GM23338 (cell line): Measurements from ENCODE around the gene PTPRN2. TPM values are rescaled to one million over a fixed set of nuclear protein-coding genes. Genes with fewer than 3 reads are reported as not detected.

Experiments used
- ATAC-seq: fragments of 200-7000 bp; cut with Tn5 transposase; 3 replicates; pipeline ENCODE4 v1.9.1; 2020
- DNase-seq: peaks from one replicate; pipeline ENCODE4 v3.0.0-alpha.2; 2015; ENCODE audit warnings: low spot score
- H2AFZ ChIP-seq: fragments of 200-600 bp; sonication (generic); 2 replicates; pipeline ENCODE4 v1.8.0; 2016; ENCODE audit warnings: antibody characterized with exemption, mild to moderate bottlenecking, moderate library complexity
- H3F3A ChIP-seq: fragments of 200-600 bp; sonication (generic); replicated peaks from 2 replicates; pipeline ENCODE4 v1.8.0; 2017; ENCODE audit warnings: antibody characterized with exemption, mixed run types, low read depth
- H3K27ac ChIP-seq: fragments of 200-600 bp; sonication (generic); 2 replicates; pipeline ENCODE4 v1.6.1; 2016; ENCODE audit warnings: low read depth
- H3K27me3 ChIP-seq: fragments of 200-600 bp; sonication (generic); 2 replicates; pipeline ENCODE4 v1.8.0; 2016; ENCODE audit warnings: mild to moderate bottlenecking, mixed run types, moderate library complexity; ENCODE audit not compliant: insufficient read depth
- H3K36me3 ChIP-seq: fragments of 200-600 bp; sonication (generic); 2 replicates; pipeline ENCODE4 v1.8.0; 2016; ENCODE audit warnings: mild to moderate bottlenecking; ENCODE audit not compliant: insufficient read depth
- H3K4me1 ChIP-seq: fragments of 200-600 bp; sonication (generic); 2 replicates; pipeline ENCODE4 v1.8.0; 2016; ENCODE audit warnings: mild to moderate bottlenecking, moderate library complexity; ENCODE audit not compliant: insufficient read depth
- H3K4me2 ChIP-seq: fragments of 200-600 bp; sonication (generic); 2 replicates; pipeline ENCODE4 v1.7.1; 2017; ENCODE audit warnings: mixed run types
- H3K4me3 ChIP-seq: fragments of 200-600 bp; sonication (generic); 2 replicates; pipeline ENCODE4 v1.6.1; 2016; ENCODE audit warnings: mixed run types
- H3K79me2 ChIP-seq: fragments of 200-600 bp; sonication (generic); replicated peaks from 2 replicates; pipeline ENCODE4 v1.8.0; 2017; ENCODE audit warnings: mild to moderate bottlenecking; ENCODE audit not compliant: insufficient read depth
- H3K9me2 ChIP-seq: fragments of 200-600 bp; sonication (generic); 2 replicates; pipeline ENCODE4 v1.8.0; 2017; ENCODE audit not compliant: insufficient read depth
- H4K20me1 ChIP-seq: fragments of 200-600 bp; sonication (generic); replicated peaks from 2 replicates; pipeline ENCODE4 v1.8.0; 2017; ENCODE audit warnings: mild to moderate bottlenecking; ENCODE audit not compliant: insufficient read depth
- H3K27ac Mint-ChIP-seq: 2 replicates; pipeline ENCODE4 v1.8.0; 2020; ENCODE audit warnings: inconsistent platforms, mild to moderate bottlenecking, moderate library complexity, mixed read lengths
- H3K27me3 Mint-ChIP-seq: 3 replicates; pipeline ENCODE4 v1.8.0; 2022; ENCODE audit warnings: low read depth, mild to moderate bottlenecking, moderate library complexity, mixed read lengths, inconsistent platforms; ENCODE audit not compliant: insufficient read depth, poor library complexity
- H3K36me3 Mint-ChIP-seq: 3 replicates; pipeline ENCODE4 v1.8.0; 2021; ENCODE audit warnings: low read depth, mild to moderate bottlenecking, inconsistent platforms, moderate library complexity, mixed read lengths
- H3K4me1 Mint-ChIP-seq: 3 replicates; pipeline ENCODE4 v1.8.0; 2020; ENCODE audit warnings: mild to moderate bottlenecking, inconsistent platforms, mixed read lengths
- H3K4me3 Mint-ChIP-seq: 3 replicates; pipeline ENCODE4 v1.8.0; 2021; ENCODE audit warnings: moderate library complexity, mild to moderate bottlenecking, inconsistent platforms, mixed read lengths
- H3K9me3 Mint-ChIP-seq: 3 replicates; pipeline ENCODE4 v1.8.0; 2020; ENCODE audit warnings: moderate library complexity, mild to moderate bottlenecking, inconsistent platforms, mixed read lengths
- EZH2 ChIP-seq: fragments of 200-600 bp; sonication (generic); IDR thresholded peaks from one replicate; pipeline ENCODE4 v1.8.0; 2017; ENCODE audit warnings: antibody characterized with exemption, mild to moderate bottlenecking, low read depth; ENCODE audit not compliant: unreplicated experiment
- EZH2phosphoT487 ChIP-seq: fragments of 200-600 bp; sonication (generic); IDR thresholded peaks from one replicate; pipeline ENCODE4 v1.8.1; 2018; ENCODE audit warnings: antibody characterized with exemption; ENCODE audit not compliant: unreplicated experiment
- JUNB ChIP-seq: IDR thresholded peaks from one replicate; pipeline ENCODE4 v1.6.1; 2016; ENCODE audit warnings: antibody characterized with exemption; ENCODE audit not compliant: unreplicated experiment
- NANOG ChIP-seq: IDR thresholded peaks from 2 replicates; pipeline ENCODE4 v1.6.1; 2016; ENCODE audit warnings: antibody characterized with exemption, borderline replicate concordance
- POLR2AphosphoS5 ChIP-seq: IDR thresholded peaks from 2 replicates; pipeline ENCODE4 v1.6.1; 2016; ENCODE audit warnings: antibody characterized with exemption, low read depth
- STAT1 ChIP-seq: IDR thresholded peaks from one replicate; pipeline ENCODE4 v1.6.1; 2016; ENCODE audit warnings: antibody characterized with exemption; ENCODE audit not compliant: unreplicated experiment
- ZNF331 ChIP-seq: fragments of 250-450 bp; sonication (Bioruptor Pico); IDR thresholded peaks from 2 replicates; pipeline ENCODE4 v1.5.0; 2020; ENCODE audit warnings: low read depth, mild to moderate bottlenecking, moderate library complexity
- polyA plus RNA-seq: library from polyadenylated mRNA; unstranded; fragments of >200 nt; fragmentation: Nextera tagmentation; extraction: Ambion mirVana; gene quantifications from 2 replicates; pipeline ENCODE4 v1.2.1, GENCODE V29; 2016
- total RNA-seq: library from RNA; depleted of rRNA; stranded (reverse); fragments of >200 nt; shearing (Covaris generic); gene quantifications from 2 replicates; pipeline ENCODE4 v1.2.3, GENCODE V29; 2014
- TF ChIP-seq, protein P1 (sequence below), 2 experiments: fragments of 200-600 bp in 1 of 2; sonication (generic) in 1 of 2; conservative IDR thresholded peaks; 2 replicates each; pipeline versions ENCODE4 v1.5.1 to v1.6.1; 2016 to 2017; ENCODE audit warnings: antibody characterized with exemption in 2 of 2, low read depth in 2 of 2, mild to moderate bottlenecking in 2 of 2, moderate library complexity in 1 of 2
- TF ChIP-seq, protein P2 (sequence below): IDR thresholded peaks from 2 replicates; pipeline ENCODE4 v1.6.1; 2016; ENCODE audit warnings: antibody characterized with exemption
- TF ChIP-seq, protein P3 (sequence below): IDR thresholded peaks from one replicate; pipeline ENCODE4 v1.6.1; 2018; ENCODE audit warnings: antibody characterized with exemption; ENCODE audit not compliant: unreplicated experiment

Gene PTPRN2
- total and polyA plus RNA-seq, 2 experiments from 2014 or later = 0.87 to 4.0 TPM

DNA sequence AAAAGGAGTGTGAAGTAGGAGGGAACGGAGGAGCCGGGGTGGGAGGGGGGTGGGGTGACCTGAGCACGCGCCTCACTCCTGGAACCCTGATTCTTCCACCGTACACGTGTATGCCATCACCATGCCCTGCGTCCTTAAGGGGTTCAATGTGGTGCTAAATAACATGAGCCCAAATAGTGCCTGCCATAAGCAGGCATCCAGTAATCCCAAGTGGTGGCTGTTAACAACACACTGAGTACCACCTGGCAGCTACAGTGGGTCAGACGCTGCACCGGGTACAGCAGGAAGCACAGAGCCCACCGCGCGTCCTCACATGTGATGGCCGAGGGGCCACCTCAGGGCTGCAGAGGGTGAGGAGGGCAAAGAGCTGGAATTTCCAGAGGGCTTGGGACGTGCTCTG is 81.9 kb downstream of the PTPRN2 start:
- no peak overlapping the region for H2AFZ ChIP-seq
- TF ChIP-seq POLR2AphosphoS5 (no peak), STAT1 (no peak), JUNB (no peak), EZH2 (no peak), EZH2phosphoT487 (no peak), ZNF331 (CRISPR knock-in tag) (no peak), NANOG (no peak)
- TF ChIP-seq, protein P1, sequence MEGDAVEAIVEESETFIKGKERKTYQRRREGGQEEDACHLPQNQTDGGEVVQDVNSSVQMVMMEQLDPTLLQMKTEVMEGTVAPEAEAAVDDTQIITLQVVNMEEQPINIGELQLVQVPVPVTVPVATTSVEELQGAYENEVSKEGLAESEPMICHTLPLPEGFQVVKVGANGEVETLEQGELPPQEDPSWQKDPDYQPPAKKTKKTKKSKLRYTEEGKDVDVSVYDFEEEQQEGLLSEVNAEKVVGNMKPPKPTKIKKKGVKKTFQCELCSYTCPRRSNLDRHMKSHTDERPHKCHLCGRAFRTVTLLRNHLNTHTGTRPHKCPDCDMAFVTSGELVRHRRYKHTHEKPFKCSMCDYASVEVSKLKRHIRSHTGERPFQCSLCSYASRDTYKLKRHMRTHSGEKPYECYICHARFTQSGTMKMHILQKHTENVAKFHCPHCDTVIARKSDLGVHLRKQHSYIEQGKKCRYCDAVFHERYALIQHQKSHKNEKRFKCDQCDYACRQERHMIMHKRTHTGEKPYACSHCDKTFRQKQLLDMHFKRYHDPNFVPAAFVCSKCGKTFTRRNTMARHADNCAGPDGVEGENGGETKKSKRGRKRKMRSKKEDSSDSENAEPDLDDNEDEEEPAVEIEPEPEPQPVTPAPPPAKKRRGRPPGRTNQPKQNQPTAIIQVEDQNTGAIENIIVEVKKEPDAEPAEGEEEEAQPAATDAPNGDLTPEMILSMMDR (conservative IDR thresholded peaks at IDR 0.05; ENCODE audit: low read depth in 2 of 2) = no peak
- TF ChIP-seq, protein P2, sequence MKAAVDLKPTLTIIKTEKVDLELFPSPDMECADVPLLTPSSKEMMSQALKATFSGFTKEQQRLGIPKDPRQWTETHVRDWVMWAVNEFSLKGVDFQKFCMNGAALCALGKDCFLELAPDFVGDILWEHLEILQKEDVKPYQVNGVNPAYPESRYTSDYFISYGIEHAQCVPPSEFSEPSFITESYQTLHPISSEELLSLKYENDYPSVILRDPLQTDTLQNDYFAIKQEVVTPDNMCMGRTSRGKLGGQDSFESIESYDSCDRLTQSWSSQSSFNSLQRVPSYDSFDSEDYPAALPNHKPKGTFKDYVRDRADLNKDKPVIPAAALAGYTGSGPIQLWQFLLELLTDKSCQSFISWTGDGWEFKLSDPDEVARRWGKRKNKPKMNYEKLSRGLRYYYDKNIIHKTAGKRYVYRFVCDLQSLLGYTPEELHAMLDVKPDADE = no peak
- TF ChIP-seq, protein P3, sequence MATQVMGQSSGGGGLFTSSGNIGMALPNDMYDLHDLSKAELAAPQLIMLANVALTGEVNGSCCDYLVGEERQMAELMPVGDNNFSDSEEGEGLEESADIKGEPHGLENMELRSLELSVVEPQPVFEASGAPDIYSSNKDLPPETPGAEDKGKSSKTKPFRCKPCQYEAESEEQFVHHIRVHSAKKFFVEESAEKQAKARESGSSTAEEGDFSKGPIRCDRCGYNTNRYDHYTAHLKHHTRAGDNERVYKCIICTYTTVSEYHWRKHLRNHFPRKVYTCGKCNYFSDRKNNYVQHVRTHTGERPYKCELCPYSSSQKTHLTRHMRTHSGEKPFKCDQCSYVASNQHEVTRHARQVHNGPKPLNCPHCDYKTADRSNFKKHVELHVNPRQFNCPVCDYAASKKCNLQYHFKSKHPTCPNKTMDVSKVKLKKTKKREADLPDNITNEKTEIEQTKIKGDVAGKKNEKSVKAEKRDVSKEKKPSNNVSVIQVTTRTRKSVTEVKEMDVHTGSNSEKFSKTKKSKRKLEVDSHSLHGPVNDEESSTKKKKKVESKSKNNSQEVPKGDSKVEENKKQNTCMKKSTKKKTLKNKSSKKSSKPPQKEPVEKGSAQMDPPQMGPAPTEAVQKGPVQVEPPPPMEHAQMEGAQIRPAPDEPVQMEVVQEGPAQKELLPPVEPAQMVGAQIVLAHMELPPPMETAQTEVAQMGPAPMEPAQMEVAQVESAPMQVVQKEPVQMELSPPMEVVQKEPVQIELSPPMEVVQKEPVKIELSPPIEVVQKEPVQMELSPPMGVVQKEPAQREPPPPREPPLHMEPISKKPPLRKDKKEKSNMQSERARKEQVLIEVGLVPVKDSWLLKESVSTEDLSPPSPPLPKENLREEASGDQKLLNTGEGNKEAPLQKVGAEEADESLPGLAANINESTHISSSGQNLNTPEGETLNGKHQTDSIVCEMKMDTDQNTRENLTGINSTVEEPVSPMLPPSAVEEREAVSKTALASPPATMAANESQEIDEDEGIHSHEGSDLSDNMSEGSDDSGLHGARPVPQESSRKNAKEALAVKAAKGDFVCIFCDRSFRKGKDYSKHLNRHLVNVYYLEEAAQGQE = no peak
- no peak overlapping the region for H3K4me2 ChIP-seq
- no peaks in the 10 kb centered on the region for H3K79me2 ChIP-seq
- no peaks in the 10 kb centered on the region for H3K36me3 ChIP-seq
- Mint-ChIP-seq H3K36me3 (peaks cover 26% of the 10 kb centered on the region), H3K9me3 (peaks cover 89% of the 10 kb centered on the region), H3K4me1 (no peaks in the 10 kb centered on the region; the same call in 1 of the 3 replicates), H3K27me3 (peaks cover 7% of the 10 kb centered on the region), H3K4me3 (no peak overlapping the region), H3K27ac (no peak overlapping the region)
- no peaks in the 10 kb centered on the region for H4K20me1 ChIP-seq
- no peaks in the 10 kb centered on the region for H3K27me3 ChIP-seq
- no peak overlapping the region for H3K27ac ChIP-seq
- H3F3A ChIP-seq = no peaks in the 10 kb centered on the region
- H3K4me1 ChIP-seq = peaks cover 4% of the 10 kb centered on the region; the same call in 1 of the 2 replicates
- DNase-seq (no peak), ATAC-seq (no peak)
- H3K9me2 ChIP-seq = no peaks in the 10 kb centered on the region
- no peak overlapping the region for H3K4me3 ChIP-seq
